BJ (cell line): ENCODE measurements around the gene POGLUT2. TPM values are rescaled to one million over a fixed set of nuclear protein-coding genes. Genes with fewer than 3 reads are reported as not detected.

Experiments used
- CTCF ChIA-PET: fragments of 350-600 bp; formaldehyde crosslinking; extraction: SDS; loops from one replicate; lab custom pipeline; 2021; ENCODE audit warnings: antibody characterized with exemption, inconsistent platforms; lab: Yijun Ruan, JAX
- POLR2A ChIA-PET: fragments of 300-600 bp; sonication (Branson Sonifier 250); formaldehyde crosslinking; extraction: SDS; loops from one replicate; lab custom pipeline; 2021; ENCODE audit warnings: antibody characterized with exemption; lab: Charles Lee
- DNase-seq: peaks from one replicate; pipeline ENCODE4 v3.0.0-alpha.2; 2011; ENCODE audit warnings: low read depth
- H3K27me3 ChIP-seq: 2 replicates; pipeline ENCODE4 v1.6.0; 2011; ENCODE audit warnings: low read length; ENCODE audit not compliant: control insufficient read depth, insufficient read depth
- H3K36me3 ChIP-seq: 2 replicates; pipeline ENCODE4 v1.5.1; 2011; ENCODE audit warnings: low read length; ENCODE audit not compliant: control insufficient read depth, insufficient read depth
- H3K4me3 ChIP-seq: 2 replicates; pipeline ENCODE4 v1.5.1; 2011; ENCODE audit warnings: low read depth, mild to moderate bottlenecking, control low read depth, low read length
- polyA plus RNA-seq: library from polyadenylated mRNA; depleted of rRNA; stranded (reverse); fragments of >200 nt; gene quantifications from 2 replicates; pipeline ENCODE4 v1.2.3, GENCODE V29; 2011
- TF ChIP-seq, protein P1 (sequence below): IDR thresholded peaks from 2 replicates; pipeline ENCODE4 v1.5.1; 2011; ENCODE audit warnings: low read depth, mild to moderate bottlenecking, control low read depth, inconsistent platforms, low read length, moderate library complexity; ENCODE audit not compliant: insufficient read depth

Gene POGLUT2
- polyA plus RNA-seq, 1 experiment: 11.0 TPM

DNA sequence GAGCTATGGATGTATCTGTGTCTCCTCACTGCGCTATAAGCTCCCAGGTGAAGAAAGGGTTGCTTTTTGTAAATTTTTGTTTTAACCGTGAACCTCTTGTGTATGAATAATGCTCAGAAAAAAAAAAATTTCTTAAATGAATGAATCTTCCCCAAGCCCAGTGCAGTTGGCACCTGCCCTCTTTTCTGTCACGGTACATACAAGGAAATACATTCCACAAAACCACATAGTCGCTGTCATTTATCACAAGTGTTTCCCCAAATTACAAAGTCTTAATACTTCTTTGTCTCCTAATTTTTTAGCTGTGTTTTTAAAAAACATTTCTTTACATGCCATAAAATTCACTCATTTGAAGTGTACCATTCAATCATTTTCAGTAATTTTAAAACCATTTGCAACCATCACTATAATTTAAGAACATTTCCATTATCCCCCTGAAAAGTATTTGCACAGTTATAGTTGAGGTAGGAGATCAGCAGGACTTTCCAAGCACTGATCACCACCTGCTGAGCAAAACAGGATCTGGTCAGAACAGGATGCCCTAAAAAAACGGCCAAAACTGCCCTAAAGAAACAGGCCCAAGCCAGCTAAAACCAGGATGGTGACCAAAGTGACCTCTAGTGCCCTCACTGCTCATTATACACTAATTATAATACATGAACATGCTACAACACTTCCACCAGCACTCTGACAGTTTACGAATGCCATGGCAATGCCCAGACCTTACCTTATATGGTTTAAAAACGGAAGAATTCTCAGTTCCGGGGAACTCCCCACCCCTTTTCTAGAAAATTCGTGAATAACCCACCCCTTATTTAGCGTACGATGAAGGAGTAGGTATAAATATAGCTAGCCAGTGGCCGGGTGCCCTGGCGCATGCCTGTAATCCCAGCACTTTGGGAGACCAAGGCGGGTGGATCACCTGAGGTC is 23.9 kb downstream of the POGLUT2 start:
- TF ChIP-seq, protein P1, sequence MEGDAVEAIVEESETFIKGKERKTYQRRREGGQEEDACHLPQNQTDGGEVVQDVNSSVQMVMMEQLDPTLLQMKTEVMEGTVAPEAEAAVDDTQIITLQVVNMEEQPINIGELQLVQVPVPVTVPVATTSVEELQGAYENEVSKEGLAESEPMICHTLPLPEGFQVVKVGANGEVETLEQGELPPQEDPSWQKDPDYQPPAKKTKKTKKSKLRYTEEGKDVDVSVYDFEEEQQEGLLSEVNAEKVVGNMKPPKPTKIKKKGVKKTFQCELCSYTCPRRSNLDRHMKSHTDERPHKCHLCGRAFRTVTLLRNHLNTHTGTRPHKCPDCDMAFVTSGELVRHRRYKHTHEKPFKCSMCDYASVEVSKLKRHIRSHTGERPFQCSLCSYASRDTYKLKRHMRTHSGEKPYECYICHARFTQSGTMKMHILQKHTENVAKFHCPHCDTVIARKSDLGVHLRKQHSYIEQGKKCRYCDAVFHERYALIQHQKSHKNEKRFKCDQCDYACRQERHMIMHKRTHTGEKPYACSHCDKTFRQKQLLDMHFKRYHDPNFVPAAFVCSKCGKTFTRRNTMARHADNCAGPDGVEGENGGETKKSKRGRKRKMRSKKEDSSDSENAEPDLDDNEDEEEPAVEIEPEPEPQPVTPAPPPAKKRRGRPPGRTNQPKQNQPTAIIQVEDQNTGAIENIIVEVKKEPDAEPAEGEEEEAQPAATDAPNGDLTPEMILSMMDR: no peak
- Histone ChIP-seq H3K4me3 (no peak overlapping the region), H3K27me3 (no peaks in the 10 kb centered on the region), H3K36me3 (no peaks in the 10 kb centered on the region)
- DNase-seq: no peak
- POLR2A ChIA-PET: no interaction called here
- CTCF ChIA-PET: interaction anchor here (1.0 to 1.1 kb wide), 3 partner anchors 9 to 194 kb away, joined by 3 read pairs; no protein-coding TSS in a partner anchor

DNA sequence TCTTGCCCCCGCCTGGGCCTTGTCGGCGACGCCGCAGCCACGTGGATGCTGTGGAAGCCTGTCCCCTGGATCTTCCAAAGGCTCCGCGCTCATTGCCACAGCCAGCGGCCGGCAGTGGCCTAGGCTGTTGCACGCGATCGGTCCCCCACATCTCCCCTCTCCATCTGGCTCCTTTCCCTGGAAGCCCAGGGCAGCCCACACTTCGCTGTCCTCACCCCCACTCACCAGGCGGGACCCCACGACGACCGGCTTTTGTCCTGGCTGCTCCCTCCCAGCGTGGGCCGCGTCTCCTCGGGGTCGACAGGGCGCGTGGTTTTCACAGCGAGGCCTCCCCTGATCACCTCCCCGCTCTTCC is 24.6 kb downstream of the POGLUT2 start:
- Histone ChIP-seq H3K4me3 (peak overlapping the region; percentile 93), H3K27me3 (no peaks in the 10 kb centered on the region), H3K36me3 (no peaks in the 10 kb centered on the region)
- ChIA-PET POLR2A (interaction anchor here (1.1 kb wide), 1 partner anchor 185 kb away, joined by 4 read pairs; no protein-coding TSS in a partner anchor), CTCF (interaction anchor here (1.0 kb wide), 1 partner anchor 187 kb away, joined by 3 read pairs; no protein-coding TSS in a partner anchor)
- TF ChIP-seq, protein P1: no peak
- no peak for DNase-seq

DNA sequence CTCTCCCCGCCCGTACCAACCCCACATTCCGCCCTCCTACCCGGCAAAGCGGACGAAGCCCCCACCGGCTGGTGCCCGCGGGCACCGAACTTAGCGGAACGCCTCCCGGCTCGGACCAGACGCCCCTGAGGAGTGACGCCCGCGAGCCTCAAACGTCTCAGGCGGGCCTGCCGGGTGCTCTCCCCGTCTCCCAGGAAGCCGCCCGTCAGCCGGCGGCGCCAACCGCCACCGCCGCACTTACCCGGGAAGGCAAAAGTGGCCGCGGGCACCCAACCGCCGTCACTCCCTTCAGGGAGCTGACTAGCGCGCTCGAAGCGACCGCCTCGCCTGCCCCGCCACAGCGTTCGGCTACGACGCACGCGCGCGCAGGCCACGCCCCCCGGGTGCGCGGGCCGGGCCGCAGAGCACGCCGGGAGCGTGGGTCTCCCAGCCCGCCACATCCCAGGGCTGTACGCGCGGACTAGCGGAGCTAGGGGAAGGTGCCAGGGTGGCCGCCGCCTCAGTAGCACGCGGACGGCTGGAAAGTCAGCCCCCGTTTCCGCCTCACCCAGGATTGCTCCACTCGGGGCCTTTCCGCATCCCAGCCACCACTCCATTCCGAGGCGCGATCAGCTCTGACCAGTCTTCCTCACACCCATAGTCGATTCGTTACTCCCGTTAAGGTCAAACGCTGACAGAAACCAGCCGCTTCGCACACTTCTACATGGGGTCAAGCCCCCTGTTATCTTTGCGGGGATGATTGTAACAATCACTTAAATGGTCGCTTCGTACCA is 25.1 kb downstream of the POGLUT2 start, which contains the start of gene TEX30:
TSS of gene TEX30 (minus strand) at position 346 of the 773 bp plus-strand sequence. CDS start 3,760 bp downstream, outside the sequence.
- CTCF ChIA-PET: interaction anchor here (1.0 to 1.4 kb wide), 3 partner anchors 11 to 187 kb away, joined by 3 read pairs; no protein-coding TSS in a partner anchor

DNA sequence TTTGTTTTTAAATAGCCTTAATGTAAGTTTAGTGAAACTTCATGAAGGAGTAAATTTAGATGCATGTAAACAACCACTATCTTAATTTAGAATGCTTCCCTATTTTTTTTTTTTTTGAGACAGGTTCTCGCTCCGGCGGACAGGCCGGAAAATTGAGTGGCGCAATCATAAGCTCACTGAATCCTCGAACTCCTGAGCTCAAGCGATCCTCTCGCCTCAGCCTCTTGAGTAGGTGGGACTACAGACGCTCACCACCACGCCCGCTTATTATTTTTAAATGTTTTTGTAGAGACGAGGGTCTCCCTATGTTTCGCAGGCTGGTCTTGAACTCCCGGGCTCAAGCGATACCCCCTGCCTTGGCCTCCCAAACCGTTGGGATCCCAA is 26.7 kb downstream of the POGLUT2 start:
- POLR2A ChIA-PET: no interaction called here
- TF ChIP-seq, protein P1: no peak

More for the DNA sequence above, 25.1 kb downstream of the POGLUT2 start, which contains the start of gene TEX30:
- peak; percentile 15 for DNase-seq
- Histone ChIP-seq H3K36me3 (no peaks in the 10 kb centered on the region), H3K27me3 (no peaks in the 10 kb centered on the region), H3K4me3 (peak within 1 kb of the TSS; percentile 93)
- TF ChIP-seq, protein P1: no peak
- POLR2A ChIA-PET: interaction anchor here (1.1 kb wide), 1 partner anchor 184 kb away, joined by 4 read pairs; no protein-coding TSS in a partner anchor

More for the DNA sequence above, 26.7 kb downstream of the POGLUT2 start:
- no peaks in the 10 kb centered on the region for H3K27me3 ChIP-seq
- no peak overlapping the region for H3K4me3 ChIP-seq
- no peak for DNase-seq
- CTCF ChIA-PET: interaction anchor here (0.6 to 1.4 kb wide), 3 partner anchors 29 to 262 kb away, joined by 3 read pairs; no protein-coding TSS in a partner anchor
- no peaks in the 10 kb centered on the region for H3K36me3 ChIP-seq
